HG02623 (cell line): ENCODE measurements around the gene LEMD2.

Experiments used
- ATAC-seq: cut with Tn5 transposase; IDR thresholded peaks from one replicate; pipeline ENCODE4 v1.9.1; 2021; ENCODE audit warnings: moderate library complexity; ENCODE audit not compliant: unreplicated experiment

Gene LEMD2

DNA sequence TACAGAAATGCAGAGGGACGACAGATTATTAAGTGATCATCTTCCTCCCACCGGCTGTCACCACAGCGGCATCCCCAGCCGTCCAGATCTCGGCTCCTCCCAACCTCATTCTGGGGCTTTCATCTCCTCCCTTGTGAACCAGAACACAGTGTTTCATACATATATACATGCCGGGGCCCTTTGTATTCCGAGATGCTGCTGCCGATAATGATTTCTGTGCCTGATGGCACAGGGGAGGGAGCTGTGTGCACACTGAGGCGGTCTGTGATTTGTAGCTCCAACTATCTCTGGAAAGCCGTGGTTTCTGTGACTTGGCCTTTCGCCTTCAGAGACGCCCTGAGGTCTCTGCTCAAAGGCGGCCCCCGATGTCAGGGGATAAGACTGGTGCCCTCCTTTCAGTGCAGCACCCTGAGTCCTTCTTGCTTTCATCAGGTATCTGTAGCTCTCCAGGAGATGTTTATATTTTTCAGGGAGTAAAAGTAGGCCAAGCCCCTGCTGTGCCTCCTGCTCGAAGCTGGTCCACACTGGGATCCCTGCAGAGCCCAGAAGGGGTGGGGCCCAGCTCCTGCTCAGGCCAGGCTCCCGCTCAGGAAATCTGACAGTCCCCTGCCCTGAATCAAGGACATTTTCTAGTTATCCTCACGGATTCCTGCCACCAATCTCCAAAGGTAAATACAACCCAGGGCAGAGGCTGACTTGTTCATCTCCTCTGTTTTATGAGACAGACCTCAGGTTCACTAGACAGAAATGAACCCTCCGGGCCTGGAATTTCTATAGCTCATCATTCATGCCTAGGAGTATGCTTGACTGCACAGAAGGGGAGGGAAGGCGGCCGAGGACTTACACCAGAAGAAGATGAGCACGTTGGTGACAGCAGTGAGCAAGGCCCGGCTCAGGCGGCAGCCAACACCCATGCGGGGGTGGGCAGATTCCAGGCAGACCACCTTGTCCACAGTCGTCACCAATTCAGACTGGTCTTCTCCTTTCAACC lies 11.2 kb downstream of the LEMD2 start:
- ATAC-seq: no peak

DNA sequence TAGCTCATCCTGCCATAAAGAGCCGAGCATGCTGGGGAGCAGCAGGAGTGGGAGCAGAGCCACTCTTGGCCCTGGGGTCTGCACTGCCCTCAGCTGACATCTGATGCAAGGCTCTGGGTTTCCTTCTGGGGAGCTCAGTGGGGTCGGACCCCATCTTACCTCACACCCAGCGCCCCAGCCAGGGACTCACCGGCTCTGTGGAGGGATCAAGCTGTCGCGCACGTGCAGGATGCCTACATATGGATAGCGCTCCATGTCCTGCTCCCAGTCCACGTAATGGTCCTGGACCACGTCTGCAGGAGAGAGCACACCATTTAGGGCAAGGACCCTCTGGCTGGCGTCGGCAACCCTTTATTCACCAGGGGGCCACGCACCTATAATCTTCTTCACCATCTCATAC lies 12.2 kb downstream of the LEMD2 start:
- no peak for ATAC-seq

DNA sequence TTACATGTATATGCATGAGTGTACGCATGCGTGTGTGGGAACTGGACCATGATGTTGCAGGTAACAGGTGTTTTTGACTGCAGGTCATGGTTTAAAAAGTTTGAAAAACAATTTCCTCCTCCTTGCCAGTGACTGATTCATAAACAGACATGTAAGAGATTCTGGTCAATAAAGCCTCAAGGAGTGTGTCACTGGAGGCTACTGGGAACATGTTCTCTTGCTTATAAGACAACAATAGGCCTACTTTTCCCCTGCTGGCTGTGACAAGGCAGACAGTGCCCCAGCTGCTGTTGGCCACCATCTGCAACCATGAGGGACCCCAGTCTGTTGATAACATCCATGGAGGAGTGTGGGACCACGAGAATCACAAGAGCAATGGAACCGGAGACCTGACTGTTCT lies 12.7 kb downstream of the LEMD2 start:
- no peak for ATAC-seq

DNA sequence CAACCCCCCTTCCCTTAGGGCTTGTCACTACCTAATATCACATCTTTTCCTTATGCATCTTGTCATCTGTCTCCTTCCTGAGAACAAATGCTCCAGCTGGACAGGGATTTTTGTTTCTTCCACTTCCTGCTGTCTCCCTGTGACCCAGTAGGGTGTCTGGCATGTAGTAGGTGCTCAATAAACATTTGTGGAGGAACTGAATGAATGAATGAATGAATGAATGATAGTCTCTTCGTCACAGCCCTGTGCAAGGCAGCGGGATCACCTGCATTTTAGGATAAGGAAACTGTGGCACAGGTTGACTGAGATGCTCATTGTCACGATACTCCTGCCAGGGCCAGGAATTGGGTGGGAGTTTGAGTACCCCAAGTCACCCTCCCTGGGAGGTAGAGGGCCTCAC lies 14.2 kb downstream of the LEMD2 start:
- ATAC-seq: no peak

DNA sequence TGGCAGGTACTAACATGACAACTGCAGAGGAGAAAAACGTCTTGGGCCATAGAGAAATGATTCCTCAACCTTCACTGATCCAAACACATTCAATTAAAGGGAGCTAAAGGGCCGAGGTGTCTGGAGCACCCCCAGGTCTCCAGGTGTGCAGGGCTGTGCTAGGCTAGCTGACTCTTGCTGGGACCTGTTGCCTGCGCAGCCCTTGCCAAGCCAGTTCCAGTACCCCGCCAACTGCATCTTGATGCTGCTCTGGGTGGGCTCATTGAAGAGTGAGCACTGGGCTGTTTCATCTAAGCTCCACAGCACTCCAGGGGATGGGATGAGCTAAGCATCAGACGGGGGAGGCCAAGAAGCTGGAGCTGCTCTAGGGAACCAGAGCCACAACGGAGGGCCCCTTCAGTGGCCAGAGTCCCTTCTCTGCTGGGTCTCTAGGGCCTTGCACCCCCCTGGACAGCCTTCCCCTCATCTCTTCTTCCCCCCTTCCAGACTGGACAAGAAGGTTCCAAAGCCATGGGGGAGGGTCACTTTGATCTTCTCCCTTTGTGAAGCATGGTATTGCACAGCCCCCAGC lies 15.9 kb downstream of the LEMD2 start:
- no peak for ATAC-seq

DNA sequence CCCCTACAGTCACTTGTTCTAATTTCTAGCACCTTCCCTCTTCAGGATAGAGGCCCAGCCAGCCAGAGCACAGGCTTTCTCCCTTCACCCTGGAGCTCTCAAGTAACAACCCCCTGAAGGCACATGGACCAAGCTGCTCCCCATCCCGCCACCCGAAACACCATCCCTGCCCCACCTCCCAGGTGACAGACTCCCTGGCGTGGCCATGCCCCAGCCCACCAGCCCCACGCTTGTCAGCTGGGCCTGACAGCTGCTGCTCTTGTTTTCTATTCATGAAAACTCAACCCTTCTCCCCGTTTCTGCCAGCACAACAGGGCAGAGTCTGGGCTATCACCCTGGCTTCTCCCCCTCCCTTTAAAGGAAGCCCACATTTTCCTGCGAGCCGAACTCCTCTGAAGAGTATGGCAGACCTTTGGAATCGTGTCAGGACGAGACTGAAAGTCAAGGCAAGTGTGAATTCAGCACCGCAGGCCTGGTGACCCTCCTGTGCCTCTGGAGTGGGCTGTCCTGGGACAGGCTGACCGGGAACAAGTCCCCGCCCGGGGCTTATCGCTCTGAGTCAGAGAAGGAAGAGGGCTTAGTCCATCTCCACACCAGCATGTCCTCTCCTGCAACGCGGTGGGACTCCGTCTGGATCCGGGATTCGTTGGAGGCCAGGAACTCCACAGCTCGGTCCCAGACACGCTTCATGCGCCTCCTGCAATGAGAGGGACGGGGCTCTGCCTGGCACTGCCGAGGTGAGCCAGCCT lies 16.7 kb downstream of the LEMD2 start:
- ATAC-seq: no peak

DNA sequence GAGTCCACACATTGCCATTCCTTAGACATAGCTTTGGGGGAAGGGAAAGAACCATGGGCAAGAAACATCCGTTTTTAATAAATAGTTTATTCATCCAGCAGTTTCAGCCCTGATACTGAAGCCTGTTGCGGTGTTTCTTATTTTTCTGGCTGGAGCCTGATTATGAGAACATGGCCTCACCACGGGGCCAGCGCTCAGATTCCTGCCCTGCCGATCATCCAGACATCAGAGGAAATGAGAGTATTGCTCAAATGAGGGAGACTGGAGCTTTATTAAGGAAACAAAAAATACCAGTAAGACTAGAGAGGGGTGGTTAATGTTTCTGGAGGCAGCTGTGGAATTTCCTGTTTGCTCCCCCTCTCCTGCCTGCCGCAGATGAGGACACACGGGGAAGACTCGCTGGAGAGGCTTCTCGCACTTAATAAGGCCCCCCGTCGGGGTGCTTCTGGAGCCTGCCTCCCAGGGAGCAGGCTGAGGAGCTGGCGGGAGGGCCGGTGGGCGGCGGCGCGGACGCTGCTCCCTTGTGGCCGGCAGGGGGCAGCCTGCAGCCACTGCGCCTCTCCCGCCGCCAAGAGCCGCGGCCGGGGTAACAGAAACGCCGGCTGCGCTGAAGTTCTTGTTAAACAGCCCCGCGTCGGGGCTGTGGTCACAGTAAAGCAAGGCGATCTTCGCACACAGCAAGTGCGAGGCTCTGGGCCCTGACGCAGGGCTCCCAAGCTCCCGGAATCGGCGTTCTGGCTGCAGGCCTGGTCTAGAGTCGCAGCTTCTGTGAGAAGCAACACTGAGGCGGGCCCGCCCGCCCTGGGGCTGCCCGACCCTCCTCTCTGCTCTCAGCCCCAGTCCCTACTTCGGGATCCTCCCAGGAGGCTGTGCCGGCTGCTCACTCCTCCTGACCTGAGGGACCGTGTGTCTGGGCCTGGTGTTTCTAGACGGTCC lies 17.5 kb downstream of the LEMD2 start:
- no peak for ATAC-seq

DNA sequence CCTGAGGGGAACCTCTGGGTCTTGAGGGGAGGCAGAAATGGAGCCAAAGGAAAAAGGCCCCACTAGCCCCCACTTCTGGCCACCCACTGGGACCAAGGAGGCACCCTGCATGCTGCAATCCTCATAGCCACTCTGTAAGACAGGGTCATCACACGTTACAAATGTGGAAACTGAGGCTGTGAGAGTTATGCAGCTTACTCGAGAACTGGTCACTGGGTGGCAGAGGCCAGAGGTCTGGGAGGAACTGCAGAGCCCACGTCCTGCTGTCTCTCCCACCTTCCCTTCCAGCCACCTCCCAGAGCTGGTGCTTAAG lies 18.1 kb downstream of the LEMD2 start:
- ATAC-seq: no peak

DNA sequence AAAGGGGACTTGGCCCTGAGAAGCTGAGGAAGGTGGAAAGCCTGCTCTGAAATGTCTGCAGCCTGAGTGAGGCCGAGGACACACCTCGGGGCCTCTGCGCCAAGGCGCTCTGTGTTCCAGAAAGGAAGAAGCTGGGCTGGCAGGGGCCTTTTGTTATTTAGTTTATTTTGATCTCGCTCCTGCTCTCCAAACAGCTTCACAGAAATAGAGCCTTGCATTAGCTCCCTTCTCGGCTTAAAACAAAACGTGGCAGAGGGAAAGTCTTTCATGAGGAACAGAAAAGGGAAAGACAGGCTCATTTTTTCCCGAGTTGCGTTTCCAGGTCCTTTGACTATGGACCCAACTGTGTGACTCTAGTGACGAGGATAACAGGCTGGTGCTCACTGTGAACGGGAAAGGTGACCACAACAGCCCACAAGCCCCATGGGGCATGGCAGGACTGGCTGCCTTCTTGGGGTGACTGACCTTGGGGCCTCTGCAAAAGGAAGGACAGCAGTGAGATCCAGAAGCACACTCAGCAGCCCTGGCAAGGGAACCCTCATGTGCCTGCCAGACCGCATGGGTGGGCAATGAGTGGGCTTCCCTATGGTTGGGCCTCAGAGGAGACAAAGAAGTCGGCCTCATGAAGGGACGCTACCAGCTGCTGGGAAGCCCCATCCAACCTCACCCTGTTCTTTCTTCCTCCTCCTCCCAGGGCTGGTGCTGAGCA lies 18.7 kb downstream of the LEMD2 start:
- ATAC-seq: no peak

DNA sequence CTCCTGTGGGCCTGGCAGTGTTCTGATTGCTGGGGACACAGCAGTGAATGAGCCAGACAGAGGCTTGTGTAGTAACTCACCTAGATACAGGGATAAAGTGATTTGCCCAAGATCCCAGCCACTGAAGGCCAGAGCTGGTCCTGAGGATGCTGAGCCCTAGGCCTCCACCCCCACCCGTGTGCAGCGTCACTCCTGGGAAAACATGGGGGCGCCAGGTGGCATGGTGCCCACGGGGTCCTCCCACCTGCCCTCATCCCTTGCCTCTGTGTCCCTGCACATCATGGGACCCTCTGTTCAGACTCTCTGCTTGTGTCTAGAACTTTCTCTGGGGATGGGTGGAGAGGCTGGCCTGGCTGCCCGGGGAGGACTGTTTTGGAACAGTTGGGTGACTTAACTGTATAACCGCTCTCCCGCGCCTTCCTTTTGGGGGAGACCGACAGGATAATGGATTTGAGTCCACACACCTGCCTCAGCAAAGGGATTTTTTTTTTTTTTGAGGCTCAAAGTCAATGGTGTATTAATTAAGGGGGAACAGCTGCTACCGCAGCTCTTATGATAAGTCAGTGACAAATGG lies 19.6 kb downstream of the LEMD2 start:
- no peak for ATAC-seq

DNA sequence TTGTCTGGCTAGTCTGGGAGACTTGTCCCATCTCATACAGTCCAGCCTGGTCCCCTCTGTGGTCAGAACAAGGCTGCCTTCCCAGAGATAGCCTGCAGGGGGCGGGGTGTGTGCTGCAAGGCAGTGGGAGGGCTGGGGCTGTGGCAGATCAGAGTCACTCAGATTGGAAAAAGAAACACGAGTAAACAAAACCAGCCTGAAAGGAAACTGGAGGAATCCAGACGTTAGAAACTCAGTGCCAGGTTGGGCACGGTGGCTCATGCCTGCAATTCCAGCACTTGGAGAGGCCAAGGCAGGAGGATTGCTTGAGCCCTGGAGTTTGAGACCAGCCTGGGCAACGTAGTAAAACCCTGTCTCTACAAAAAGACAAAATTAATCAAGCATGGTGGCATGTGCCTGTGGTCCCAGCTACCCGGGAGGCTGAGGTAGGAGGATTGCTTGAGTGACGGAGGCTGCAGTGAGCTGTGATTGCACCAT lies 20.2 kb downstream of the LEMD2 start:
- no peak for ATAC-seq

DNA sequence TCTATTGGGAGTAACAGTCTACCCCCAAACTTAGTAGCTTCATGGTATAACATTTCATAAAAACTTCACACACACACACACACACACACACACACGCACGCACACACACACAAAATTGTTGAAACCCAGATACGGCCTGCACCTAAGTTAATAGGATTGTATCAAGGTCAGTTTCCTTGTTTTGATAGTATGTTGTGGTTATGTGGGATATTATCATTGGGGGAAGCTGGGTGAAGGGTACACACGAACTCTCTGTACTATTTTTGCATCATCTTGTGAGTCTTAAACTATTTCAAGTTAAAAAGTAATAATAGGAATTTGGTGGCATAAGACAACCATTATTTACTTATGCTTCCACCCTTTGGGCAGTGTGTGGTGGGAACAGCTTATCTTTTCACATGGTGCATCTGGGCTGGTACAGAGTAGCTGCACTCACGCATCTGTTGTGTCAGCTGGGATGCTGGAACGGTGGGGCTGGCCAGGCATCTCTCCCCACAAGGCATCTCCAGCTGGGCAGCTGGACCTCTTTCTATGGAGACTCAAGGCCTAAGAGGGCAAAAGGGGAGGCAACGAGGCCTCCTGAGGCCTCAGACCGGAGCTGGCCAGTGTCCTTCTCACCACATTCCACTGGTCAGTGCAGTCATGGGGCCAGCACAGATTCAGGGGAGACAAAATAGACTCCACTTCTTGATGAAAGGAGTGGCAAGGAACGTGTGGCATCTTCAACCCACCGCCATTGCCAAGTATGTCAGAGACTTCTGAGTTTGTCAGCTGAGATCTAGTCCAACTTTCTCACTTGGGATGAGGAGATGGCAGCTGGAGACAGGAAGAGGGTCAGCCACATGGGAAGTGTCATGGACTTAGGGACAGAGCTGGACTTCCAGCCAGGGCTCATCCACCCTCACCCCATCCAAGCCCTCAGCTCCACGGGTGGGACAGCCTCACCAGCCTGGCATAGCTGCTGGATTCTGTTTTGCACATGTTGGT lies 21.7 kb downstream of the LEMD2 start:
- ATAC-seq: no peak

DNA sequence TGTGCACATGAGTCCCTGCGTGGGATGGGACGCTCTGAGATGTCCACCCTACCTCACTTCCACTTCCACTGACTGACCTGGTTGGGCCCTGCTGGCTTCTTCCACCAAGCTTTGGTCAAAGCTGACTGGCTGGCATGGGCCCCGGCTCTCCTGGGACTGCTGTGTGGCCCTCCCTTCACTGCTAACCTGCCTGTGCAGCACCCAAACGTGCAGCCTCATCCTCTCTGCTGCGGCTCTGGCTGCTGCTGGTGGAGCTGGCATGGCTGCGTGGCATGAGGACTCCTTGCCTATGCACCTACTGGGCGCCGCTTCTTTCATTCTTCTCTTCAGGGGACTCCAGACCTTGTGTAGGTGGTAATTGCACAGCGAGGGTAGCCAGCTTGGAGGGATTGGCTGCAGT lies 23.6 kb downstream of the LEMD2 start:
- ATAC-seq: no peak

DNA sequence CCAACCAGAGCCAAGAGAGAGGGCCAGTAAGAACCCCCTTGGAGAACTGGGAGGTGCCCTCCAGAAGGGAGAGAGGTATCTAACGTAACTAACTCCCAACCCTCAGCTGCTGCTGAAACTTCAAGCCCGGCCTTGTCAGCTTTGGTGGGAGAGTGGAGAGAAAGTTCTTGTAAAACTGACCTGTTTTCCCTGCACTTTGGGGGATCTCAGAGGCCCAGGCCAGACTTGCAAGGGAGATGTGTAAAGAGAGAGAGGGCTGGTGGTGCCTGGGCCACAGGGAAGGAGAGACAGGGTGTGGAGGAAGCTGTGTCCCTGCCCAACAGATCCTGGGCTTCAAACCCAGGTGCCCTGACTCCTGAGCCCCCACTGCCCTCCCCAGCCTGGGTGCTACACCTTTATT lies 24.9 kb downstream of the LEMD2 start:
- ATAC-seq: no peak

DNA sequence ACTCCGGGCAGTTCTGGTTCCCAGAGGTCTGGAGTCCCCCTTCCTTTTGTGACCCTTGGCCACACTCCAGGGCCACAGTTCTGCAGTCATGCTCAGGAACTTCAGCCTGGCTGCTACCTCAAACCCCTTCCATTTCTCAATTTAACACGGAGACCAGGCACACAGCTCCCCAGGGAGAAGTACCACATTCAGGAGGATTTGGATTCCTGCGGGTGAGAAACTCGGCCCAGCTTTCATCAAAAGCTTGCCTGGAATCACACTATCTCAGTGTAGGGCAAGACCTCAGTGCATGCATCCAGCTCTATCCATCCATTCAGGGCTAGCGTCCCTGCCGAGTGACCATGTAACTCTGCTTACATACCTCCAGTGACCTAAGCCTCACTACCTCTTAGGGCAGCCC lies 25.4 kb downstream of the LEMD2 start:
- no peak for ATAC-seq

DNA sequence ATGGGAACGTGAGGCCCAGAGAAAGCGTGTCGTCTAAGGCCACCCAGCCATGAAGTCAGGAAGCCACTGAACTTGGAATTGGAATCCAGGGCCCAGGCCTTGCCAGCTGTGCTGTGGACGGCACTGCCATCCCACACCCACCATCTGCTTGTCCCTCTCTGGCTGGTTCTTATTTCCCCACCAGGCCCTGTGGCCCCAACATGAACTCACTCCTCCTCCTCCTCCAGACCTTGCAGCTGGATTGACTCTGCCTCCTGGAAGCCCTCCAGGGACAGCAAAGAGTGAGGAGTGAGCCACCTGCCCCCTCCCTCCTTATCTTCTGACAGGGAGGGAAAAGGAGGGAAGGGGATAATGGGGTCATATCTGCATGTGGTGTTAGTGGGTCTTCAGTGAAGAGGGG lies 26.2 kb downstream of the LEMD2 start:
- ATAC-seq: no peak

DNA sequence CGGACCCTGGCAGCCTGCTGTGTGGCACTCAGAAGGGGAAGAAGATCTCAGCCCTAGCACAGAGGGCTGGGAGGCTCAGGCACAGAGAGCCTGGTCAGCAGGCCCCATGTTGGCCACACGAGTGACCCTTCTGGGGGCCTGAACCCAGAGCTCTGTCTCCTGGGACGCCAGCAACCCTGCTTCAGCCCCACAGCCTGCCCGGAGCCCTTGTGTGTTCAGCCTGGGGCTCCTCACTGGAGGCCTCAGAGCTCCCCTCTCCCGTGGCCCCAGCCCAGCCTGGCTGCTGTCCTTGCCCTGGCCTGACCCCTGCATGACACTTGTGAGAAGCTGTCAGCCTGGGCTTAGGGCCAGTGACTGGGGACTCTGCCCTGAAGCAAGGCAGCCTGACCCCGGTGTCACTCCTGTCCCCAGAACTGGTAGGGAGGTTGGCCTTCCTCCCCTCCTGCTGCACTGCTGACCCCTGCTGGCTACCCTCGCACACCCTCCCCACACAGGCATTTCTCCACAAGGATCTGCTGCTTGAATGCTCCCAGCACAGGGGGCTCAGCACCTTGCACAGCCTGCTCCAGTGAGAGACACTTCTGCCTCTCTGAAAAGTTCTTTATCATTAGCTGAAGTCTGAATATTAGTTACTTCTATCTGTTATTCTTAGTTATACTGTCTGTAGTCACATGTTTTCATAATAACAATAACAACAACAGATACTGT lies 26.9 kb downstream of the LEMD2 start:
- ATAC-seq: no peak

DNA sequence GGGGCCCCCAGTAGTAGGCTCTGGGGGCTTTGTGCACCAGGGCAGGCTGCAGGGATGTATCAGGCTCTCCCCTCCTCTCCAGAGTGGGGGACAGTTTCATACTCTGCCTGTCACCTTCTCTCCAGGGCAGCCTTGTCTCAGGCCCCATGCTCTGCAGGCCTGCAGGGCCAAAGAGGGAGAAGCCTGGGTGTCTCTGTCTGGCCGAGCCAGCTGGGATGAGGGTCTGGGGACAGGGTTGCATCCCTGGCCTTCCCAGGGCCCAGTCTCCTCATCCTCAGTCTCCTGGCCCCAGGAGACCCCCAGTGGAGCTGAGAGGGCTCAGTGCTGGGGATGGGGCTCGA lies 27.4 kb downstream of the LEMD2 start:
- no peak for ATAC-seq
